Panc1 (cell line): Measurements from ENCODE around the gene VAMP8.

Experiments used
- POLR2AphosphoS5 ChIP-seq: IDR thresholded peaks from 2 replicates; pipeline ENCODE4 v1.6.1; 2012; ENCODE audit warnings: mild to moderate bottlenecking, low read depth, low read length, moderate library complexity
- SIN3A ChIP-seq: IDR thresholded peaks from 2 replicates; pipeline ENCODE4 v1.6.1; 2012; ENCODE audit warnings: low read depth, mild to moderate bottlenecking, low read length, moderate library complexity, borderline replicate concordance; ENCODE audit not compliant: insufficient read depth
- TF ChIP-seq, protein P1 (sequence below): fragments of 450-650 bp; IDR thresholded peaks from 2 replicates; pipeline ENCODE4 v1.5.1; 2017; ENCODE audit warnings: mild to moderate bottlenecking
- TF ChIP-seq, protein P2 (sequence below), 2 experiments: IDR thresholded peaks; 2 replicates each; pipeline ENCODE4 v1.6.1; 2011 to 2012; ENCODE audit warnings: low read depth in 2 of 2, control low read depth in 1 of 2, low read length in 1 of 2, mild to moderate bottlenecking in 1 of 2, moderate library complexity in 1 of 2; ENCODE audit not compliant: insufficient read depth in 1 of 2

- TF ChIP-seq SIN3A = no peak
- TF ChIP-seq, protein P1, sequence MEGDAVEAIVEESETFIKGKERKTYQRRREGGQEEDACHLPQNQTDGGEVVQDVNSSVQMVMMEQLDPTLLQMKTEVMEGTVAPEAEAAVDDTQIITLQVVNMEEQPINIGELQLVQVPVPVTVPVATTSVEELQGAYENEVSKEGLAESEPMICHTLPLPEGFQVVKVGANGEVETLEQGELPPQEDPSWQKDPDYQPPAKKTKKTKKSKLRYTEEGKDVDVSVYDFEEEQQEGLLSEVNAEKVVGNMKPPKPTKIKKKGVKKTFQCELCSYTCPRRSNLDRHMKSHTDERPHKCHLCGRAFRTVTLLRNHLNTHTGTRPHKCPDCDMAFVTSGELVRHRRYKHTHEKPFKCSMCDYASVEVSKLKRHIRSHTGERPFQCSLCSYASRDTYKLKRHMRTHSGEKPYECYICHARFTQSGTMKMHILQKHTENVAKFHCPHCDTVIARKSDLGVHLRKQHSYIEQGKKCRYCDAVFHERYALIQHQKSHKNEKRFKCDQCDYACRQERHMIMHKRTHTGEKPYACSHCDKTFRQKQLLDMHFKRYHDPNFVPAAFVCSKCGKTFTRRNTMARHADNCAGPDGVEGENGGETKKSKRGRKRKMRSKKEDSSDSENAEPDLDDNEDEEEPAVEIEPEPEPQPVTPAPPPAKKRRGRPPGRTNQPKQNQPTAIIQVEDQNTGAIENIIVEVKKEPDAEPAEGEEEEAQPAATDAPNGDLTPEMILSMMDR = no peak
- TF ChIP-seq, protein P2, sequence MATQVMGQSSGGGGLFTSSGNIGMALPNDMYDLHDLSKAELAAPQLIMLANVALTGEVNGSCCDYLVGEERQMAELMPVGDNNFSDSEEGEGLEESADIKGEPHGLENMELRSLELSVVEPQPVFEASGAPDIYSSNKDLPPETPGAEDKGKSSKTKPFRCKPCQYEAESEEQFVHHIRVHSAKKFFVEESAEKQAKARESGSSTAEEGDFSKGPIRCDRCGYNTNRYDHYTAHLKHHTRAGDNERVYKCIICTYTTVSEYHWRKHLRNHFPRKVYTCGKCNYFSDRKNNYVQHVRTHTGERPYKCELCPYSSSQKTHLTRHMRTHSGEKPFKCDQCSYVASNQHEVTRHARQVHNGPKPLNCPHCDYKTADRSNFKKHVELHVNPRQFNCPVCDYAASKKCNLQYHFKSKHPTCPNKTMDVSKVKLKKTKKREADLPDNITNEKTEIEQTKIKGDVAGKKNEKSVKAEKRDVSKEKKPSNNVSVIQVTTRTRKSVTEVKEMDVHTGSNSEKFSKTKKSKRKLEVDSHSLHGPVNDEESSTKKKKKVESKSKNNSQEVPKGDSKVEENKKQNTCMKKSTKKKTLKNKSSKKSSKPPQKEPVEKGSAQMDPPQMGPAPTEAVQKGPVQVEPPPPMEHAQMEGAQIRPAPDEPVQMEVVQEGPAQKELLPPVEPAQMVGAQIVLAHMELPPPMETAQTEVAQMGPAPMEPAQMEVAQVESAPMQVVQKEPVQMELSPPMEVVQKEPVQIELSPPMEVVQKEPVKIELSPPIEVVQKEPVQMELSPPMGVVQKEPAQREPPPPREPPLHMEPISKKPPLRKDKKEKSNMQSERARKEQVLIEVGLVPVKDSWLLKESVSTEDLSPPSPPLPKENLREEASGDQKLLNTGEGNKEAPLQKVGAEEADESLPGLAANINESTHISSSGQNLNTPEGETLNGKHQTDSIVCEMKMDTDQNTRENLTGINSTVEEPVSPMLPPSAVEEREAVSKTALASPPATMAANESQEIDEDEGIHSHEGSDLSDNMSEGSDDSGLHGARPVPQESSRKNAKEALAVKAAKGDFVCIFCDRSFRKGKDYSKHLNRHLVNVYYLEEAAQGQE (IDR thresholded peaks at IDR 0.05; ENCODE audit: insufficient read depth in 1 of 2, low read depth in 2 of 2, low read length in 1 of 2) = no peak
- no peak for TF ChIP-seq POLR2AphosphoS5
Observed at GRCh38 chr2:85588645-85589044, 11.3 kb downstream of the VAMP8 start.
